Liver (tissue), 9 donors: ENCODE measurements around the gene HGF. TPM values are rescaled to one million over a fixed set of nuclear protein-coding genes. Genes with fewer than 3 reads are reported as not detected.

Experiments
- DNase-seq: peaks from one replicate; pipeline ENCODE4 v3.0.0-alpha.2; 2017; ENCODE audit warnings: low spot score
- H3K27ac ChIP-seq, 2 donors: one replicate each; pipeline ENCODE4 v1.7.0; 2013; ENCODE audit warnings: inconsistent platforms in 2 of 2, low read length in 2 of 2, control low read depth in 1 of 2, low read depth in 1 of 2, mild to moderate bottlenecking in 1 of 2
- H3K27me3 ChIP-seq, 4 donors: one replicate each; pipeline versions ENCODE4 v1.6.1 to v1.7.0; 2013; ENCODE audit warnings: low read length in 3 of 4, inconsistent platforms in 1 of 4, mild to moderate bottlenecking in 1 of 4, moderate library complexity in 1 of 4; ENCODE audit not compliant: control insufficient read depth in 4 of 4, insufficient read depth in 4 of 4
- H3K36me3 ChIP-seq, 4 donors: one replicate each; pipeline versions ENCODE4 v1.6.1 to v1.7.0; 2013; ENCODE audit warnings: low read length in 3 of 4, mild to moderate bottlenecking in 3 of 4, low read depth in 1 of 4, moderate library complexity in 1 of 4; ENCODE audit not compliant: control insufficient read depth in 4 of 4, insufficient read depth in 3 of 4
- H3K4me1 ChIP-seq, 4 donors: one replicate each; pipeline versions ENCODE4 v1.6.1 to v1.7.0; 2013; ENCODE audit warnings: low read length in 3 of 4, mild to moderate bottlenecking in 3 of 4, moderate library complexity in 1 of 4; ENCODE audit not compliant: control insufficient read depth in 4 of 4, insufficient read depth in 4 of 4
- H3K4me3 ChIP-seq, 3 donors: one replicate each; pipeline versions ENCODE4 v1.6.1 to v1.7.0; 2013; ENCODE audit warnings: low read length in 3 of 3, control low read depth in 1 of 3, low read depth in 1 of 3, mild to moderate bottlenecking in 1 of 3
- H3K9ac ChIP-seq, 2 donors: one replicate each; pipeline ENCODE4 v1.7.0; 2013; ENCODE audit warnings: low read length in 2 of 2, mild to moderate bottlenecking in 2 of 2, moderate library complexity in 2 of 2, control low read depth in 1 of 2, low read depth in 1 of 2
- H3K9me3 ChIP-seq, 4 donors: one replicate each; pipeline versions ENCODE4 v1.6.1 to v1.7.0; 2013; ENCODE audit warnings: low read length in 3 of 4; ENCODE audit not compliant: control insufficient read depth in 4 of 4
- ATF3 ChIP-seq: IDR thresholded peaks from 2 replicates; pipeline ENCODE4 v1.6.1; 2016; ENCODE audit warnings: antibody characterized with exemption
- EGR1 ChIP-seq, 2 donors: IDR thresholded peaks; 2 replicates each; pipeline ENCODE4 v1.6.1; 2016 to 2018; ENCODE audit warnings: antibody characterized with exemption in 2 of 2, low read depth in 2 of 2
- FOXA2 ChIP-seq: IDR thresholded peaks from 2 replicates; pipeline ENCODE4 v1.6.1; 2016; ENCODE audit warnings: antibody characterized with exemption
- GABPA ChIP-seq, 2 donors: IDR thresholded peaks in 1 of 2; conservative IDR thresholded peaks in 1 of 2; 2 replicates each; pipeline ENCODE4 v1.6.1; 2016; ENCODE audit warnings: antibody characterized with exemption in 2 of 2, mild to moderate bottlenecking in 1 of 2, moderate library complexity in 1 of 2
- HNF4A ChIP-seq, 2 donors: conservative IDR thresholded peaks; 2 replicates each; pipeline ENCODE4 v1.6.1; 2016; ENCODE audit warnings: antibody characterized with exemption in 2 of 2, mild to moderate bottlenecking in 2 of 2
- HNF4G ChIP-seq: IDR thresholded peaks from 2 replicates; pipeline ENCODE4 v1.6.1; 2016; ENCODE audit warnings: antibody characterized with exemption
- JUND ChIP-seq, 2 donors: IDR thresholded peaks; 2 replicates each; pipeline ENCODE4 v1.6.1; 2016; ENCODE audit warnings: antibody characterized with exemption in 2 of 2
- MAX ChIP-seq: IDR thresholded peaks from 2 replicates; pipeline ENCODE4 v1.6.1; 2016; ENCODE audit warnings: antibody characterized with exemption
- NR2F2 ChIP-seq: IDR thresholded peaks from 2 replicates; pipeline ENCODE4 v1.6.1; 2016; ENCODE audit warnings: antibody characterized with exemption
- RAD21 ChIP-seq, 2 donors: IDR thresholded peaks; 2 replicates each; pipeline ENCODE4 v1.6.1; 2016; ENCODE audit warnings: antibody characterized with exemption in 2 of 2, mild to moderate bottlenecking in 2 of 2
- REST ChIP-seq: IDR thresholded peaks from 2 replicates; pipeline ENCODE4 v1.6.1; 2016; ENCODE audit warnings: antibody characterized with exemption, mild to moderate bottlenecking
- RXRA ChIP-seq, 2 donors: IDR thresholded peaks; 2 replicates each; pipeline ENCODE4 v1.6.1; 2017 to 2018; ENCODE audit warnings: antibody characterized with exemption in 2 of 2, mild to moderate bottlenecking in 1 of 2
- YY1 ChIP-seq: IDR thresholded peaks from 2 replicates; pipeline ENCODE4 v1.6.1; 2016; ENCODE audit warnings: antibody characterized with exemption, mild to moderate bottlenecking
- ZBTB33 ChIP-seq: IDR thresholded peaks from 2 replicates; pipeline ENCODE4 v1.6.1; 2016; ENCODE audit warnings: antibody characterized with exemption
- WGBS: extraction: QIAGEN DNeasy Blood & Tissue Kit; methylation state at CpG from one replicate; pipeline ENCODE4 v1.1.7; 2013; 5-methylcytosine and 5-hydroxymethylcytosine counted together
- polyA plus RNA-seq, 2 donors: library from polyadenylated mRNA; stranded (reverse) in 1 of 2; unstranded in 1 of 2; fragments of 200-250 nt in 1 of 2; fragments of >200 nt in 1 of 2; fragmentation: Nextera tagmentation in 1 of 2; extraction: Ambion mirVana in 1 of 2; gene quantifications; one replicate each; pipeline versions ENCODE4 v1.2.1 to v1.2.3, GENCODE V29; 2013 to 2015
- total RNA-seq, 2 donors: library from RNA; depleted of rRNA; stranded (reverse); fragments of >200 nt; gene quantifications; one replicate each; pipeline ENCODE4 v1.2.3, GENCODE V29; 2014
- donor health status: healthy.
- donor health status: healthy.
- donor health status: healthy.
- donor health status: healthy.
- donor health status: healthy.

The HGF gene
- total and polyA plus RNA-seq, 4 donors = 12.0 to 29.8 (median 15.3) TPM

GRCh38 chr7:81761821-81762220 lies 8.0 kb downstream of the HGF start:
- Histone ChIP-seq H3K9ac (no peak overlapping the region), H3K27ac (no peak overlapping the region), H3K27me3 (peaks cover 0 to 2% (median 0%) of the 10 kb centered on the region in 4 donors), H3K9me3 (no peaks in the 10 kb centered on the region), H3K4me1 (no peaks in the 10 kb centered on the region), H3K36me3 (no peaks in the 10 kb centered on the region), H3K4me3 (no peak overlapping the region)
- 77% methylated on average over 2 of the region's 2 CpGs for WGBS
- no peak for TF ChIP-seq EGR1 (IDR thresholded peaks at IDR 0.05; ENCODE audit: low read depth in 2 of 2)
- no peak for DNase-seq

- Histone ChIP-seq H3K4me3 (no peak overlapping the region), H3K9me3 (no peaks in the 10 kb centered on the region), H3K36me3 (no peaks in the 10 kb centered on the region), H3K9ac (no peak overlapping the region), H3K27me3 (no peaks in the 10 kb centered on the region), H3K4me1 (no peaks in the 10 kb centered on the region), H3K27ac (no peak overlapping the region)
- DNase-seq = no peak
- TF ChIP-seq REST = no peak
- no peak for TF ChIP-seq FOXA2
- no peak for TF ChIP-seq YY1
- TF ChIP-seq NR2F2 = no peak
- no peak for TF ChIP-seq HNF4A (conservative IDR thresholded peaks at IDR 0.05)
- no peak for TF ChIP-seq MAX
- no peak for TF ChIP-seq EGR1 (IDR thresholded peaks at IDR 0.05; ENCODE audit: low read depth in 2 of 2)
- TF ChIP-seq RXRA (IDR thresholded peaks at IDR 0.05) = no peak
- 69% methylated on average over 1 of the region's 1 CpG for WGBS
These were observed 8.8 kb downstream of the HGF start for GRCh38 chr7:81761031-81761430.

GRCh38 chr7:81754918-81755696 lies 14.7 kb downstream of the HGF start:
- Histone ChIP-seq H3K9ac (no peak overlapping the region), H3K36me3 (no peaks in the 10 kb centered on the region), H3K27me3 (no peaks in the 10 kb centered on the region), H3K4me1 (no peaks in the 10 kb centered on the region), H3K4me3 (no peak overlapping the region), H3K9me3 (no peaks in the 10 kb centered on the region), H3K27ac (no peak overlapping the region)
- DNase-seq = no peak
- WGBS = 68% methylated on average over 2 of the region's 2 CpGs
- TF ChIP-seq MAX (no peak), ZBTB33 (no peak), GABPA (IDR thresholded peaks at IDR 0.05 in 1 of 2, conservative IDR thresholded peaks at IDR 0.05 in 1 of 2) (no peak), NR2F2 (no peak), HNF4G (no peak), YY1 (no peak), RXRA (IDR thresholded peaks at IDR 0.05) (no peak), JUND (IDR thresholded peaks at IDR 0.05) (no peak), ATF3 (no peak), EGR1 (IDR thresholded peaks at IDR 0.05; ENCODE audit: low read depth in 2 of 2) (no peak), REST (no peak), FOXA2 (no peak), RAD21 (IDR thresholded peaks at IDR 0.05) (no peak)
